ENCODE measurements around the gene BICDL2. TPM values are rescaled to one million over a fixed set of nuclear protein-coding genes. Genes with fewer than 3 reads are reported as not detected.

The BICDL2 gene
- polyA plus RNA-seq, 1 of the 3 experiments (the other 2 are of a cell fraction), result not detected

DNA sequence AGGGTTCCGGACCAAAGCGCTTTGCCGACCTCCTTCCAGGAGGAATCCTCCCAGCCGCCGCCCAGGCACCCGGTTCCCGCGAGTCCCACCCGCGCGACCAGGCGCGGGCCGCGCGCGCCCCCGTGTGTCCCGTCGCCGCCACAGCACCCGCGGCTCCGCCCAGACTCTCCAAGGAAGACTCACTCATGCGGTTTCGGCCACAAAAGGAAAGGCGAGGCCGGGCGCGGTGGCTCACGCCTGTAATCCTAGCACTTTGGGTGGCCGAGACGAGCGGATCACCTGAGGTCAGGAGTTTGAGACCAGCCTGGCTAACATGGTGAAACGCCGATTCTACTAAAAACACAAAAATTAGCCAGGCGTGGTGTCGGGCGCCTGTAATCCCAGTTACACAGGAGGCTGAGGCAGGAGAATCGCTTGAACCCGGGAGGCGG lies 53.0 kb downstream of the BICDL2 start:
- Histone ChIP-seq H3K36me3 (replicated peaks in 1 of 2; ENCODE audit: control insufficient read depth in 1 of 2, insufficient read depth in 2 of 2, low read length in 1 of 2) (no peaks in the 10 kb centered on the region), H3K9me2 (no peaks in the 10 kb centered on the region), H3K4me1 (ENCODE audit: control insufficient read depth in 1 of 2, insufficient read depth in 2 of 2, low read depth in 1 of 2, low read length in 1 of 2) (peaks cover 4 to 24% of the 10 kb centered on the region in 2 experiments; a peak in 2 of 4 replicates), H3K27ac (ENCODE audit: low read depth in 2 of 2, low read length in 1 of 2) (no peak overlapping the region), H3K9me3 (no peaks in the 10 kb centered on the region), H2AFZ (ENCODE audit: low read depth) (0 out of 2 replicates have a peak overlapping the region, but pooled peaks have one; percentile 35), H3K4me3 (ENCODE audit: low read depth in 2 of 2, low read length in 1 of 2) (peak overlapping the region; percentile 13 to 57; a peak in 1 of 4 replicates), H3K4me2 (no peak overlapping the region), H3K79me2 (ENCODE audit: insufficient read depth) (peaks cover 12% of the 10 kb centered on the region; the same call in 1 of the 2 replicates), H3F3A (replicated peaks; ENCODE audit: insufficient read depth) (peaks cover 10% of the 10 kb centered on the region), H3K9ac (no peak overlapping the region), H3K27me3 (ENCODE audit: insufficient read depth) (no peaks in the 10 kb centered on the region), H4K20me1 (ENCODE audit: insufficient read depth) (no peaks in the 10 kb centered on the region)
- no peak for TF ChIP-seq JUND (IDR thresholded peaks at IDR 0.05)
- TF ChIP-seq POLR2AphosphoS5 (IDR thresholded peaks at IDR 0.05; ENCODE audit: low read depth, low read length), result no peak
- peak; percentile 43; the same call in 1 of the 2 replicates for TF ChIP-seq SIN3A (IDR thresholded peaks at IDR 0.05; ENCODE audit: borderline replicate concordance, low read depth, low read length)
- TF ChIP-seq, protein P1, sequence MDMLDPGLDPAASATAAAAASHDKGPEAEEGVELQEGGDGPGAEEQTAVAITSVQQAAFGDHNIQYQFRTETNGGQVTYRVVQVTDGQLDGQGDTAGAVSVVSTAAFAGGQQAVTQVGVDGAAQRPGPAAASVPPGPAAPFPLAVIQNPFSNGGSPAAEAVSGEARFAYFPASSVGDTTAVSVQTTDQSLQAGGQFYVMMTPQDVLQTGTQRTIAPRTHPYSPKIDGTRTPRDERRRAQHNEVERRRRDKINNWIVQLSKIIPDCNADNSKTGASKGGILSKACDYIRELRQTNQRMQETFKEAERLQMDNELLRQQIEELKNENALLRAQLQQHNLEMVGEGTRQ (IDR thresholded peaks at IDR 0.05; ENCODE audit: borderline replicate concordance, low read depth, low read length), result no peak
- TF ChIP-seq FOSL2 (IDR thresholded peaks at IDR 0.05; ENCODE audit: borderline replicate concordance, low read depth), result no peak
- no peak for TF ChIP-seq NRF1 (IDR thresholded peaks at IDR 0.05; ENCODE audit: low read depth, low read length)
- TF ChIP-seq NFIC (IDR thresholded peaks at IDR 0.05; ENCODE audit: borderline replicate concordance), result no peak
- TF ChIP-seq CHD2 (IDR thresholded peaks at IDR 0.05; ENCODE audit: low read length, partially characterized antibody), result peak; percentile 92
- TF ChIP-seq RCOR1 (IDR thresholded peaks at IDR 0.05; ENCODE audit: low read length), result no peak; the same call in 1 of the 2 replicates
- TF ChIP-seq, protein P2, sequence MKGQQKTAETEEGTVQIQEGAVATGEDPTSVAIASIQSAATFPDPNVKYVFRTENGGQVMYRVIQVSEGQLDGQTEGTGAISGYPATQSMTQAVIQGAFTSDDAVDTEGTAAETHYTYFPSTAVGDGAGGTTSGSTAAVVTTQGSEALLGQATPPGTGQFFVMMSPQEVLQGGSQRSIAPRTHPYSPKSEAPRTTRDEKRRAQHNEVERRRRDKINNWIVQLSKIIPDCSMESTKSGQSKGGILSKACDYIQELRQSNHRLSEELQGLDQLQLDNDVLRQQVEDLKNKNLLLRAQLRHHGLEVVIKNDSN (IDR thresholded peaks at IDR 0.05; ENCODE audit: borderline replicate concordance, low read depth), result no peak
- TF ChIP-seq SMC3 (IDR thresholded peaks at IDR 0.05; ENCODE audit: low read depth, low read length), result peak; percentile 37; the same call in 1 of the 2 replicates
- no peak for TF ChIP-seq ELF1 (IDR thresholded peaks at IDR 0.05)
- TF ChIP-seq, protein P3, sequence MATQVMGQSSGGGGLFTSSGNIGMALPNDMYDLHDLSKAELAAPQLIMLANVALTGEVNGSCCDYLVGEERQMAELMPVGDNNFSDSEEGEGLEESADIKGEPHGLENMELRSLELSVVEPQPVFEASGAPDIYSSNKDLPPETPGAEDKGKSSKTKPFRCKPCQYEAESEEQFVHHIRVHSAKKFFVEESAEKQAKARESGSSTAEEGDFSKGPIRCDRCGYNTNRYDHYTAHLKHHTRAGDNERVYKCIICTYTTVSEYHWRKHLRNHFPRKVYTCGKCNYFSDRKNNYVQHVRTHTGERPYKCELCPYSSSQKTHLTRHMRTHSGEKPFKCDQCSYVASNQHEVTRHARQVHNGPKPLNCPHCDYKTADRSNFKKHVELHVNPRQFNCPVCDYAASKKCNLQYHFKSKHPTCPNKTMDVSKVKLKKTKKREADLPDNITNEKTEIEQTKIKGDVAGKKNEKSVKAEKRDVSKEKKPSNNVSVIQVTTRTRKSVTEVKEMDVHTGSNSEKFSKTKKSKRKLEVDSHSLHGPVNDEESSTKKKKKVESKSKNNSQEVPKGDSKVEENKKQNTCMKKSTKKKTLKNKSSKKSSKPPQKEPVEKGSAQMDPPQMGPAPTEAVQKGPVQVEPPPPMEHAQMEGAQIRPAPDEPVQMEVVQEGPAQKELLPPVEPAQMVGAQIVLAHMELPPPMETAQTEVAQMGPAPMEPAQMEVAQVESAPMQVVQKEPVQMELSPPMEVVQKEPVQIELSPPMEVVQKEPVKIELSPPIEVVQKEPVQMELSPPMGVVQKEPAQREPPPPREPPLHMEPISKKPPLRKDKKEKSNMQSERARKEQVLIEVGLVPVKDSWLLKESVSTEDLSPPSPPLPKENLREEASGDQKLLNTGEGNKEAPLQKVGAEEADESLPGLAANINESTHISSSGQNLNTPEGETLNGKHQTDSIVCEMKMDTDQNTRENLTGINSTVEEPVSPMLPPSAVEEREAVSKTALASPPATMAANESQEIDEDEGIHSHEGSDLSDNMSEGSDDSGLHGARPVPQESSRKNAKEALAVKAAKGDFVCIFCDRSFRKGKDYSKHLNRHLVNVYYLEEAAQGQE (IDR thresholded peaks at IDR 0.05; ENCODE audit: low read depth, low read length), result no peak
- TF ChIP-seq RFX5 (IDR thresholded peaks at IDR 0.05; ENCODE audit: low read length), result no peak
- TF ChIP-seq, protein P4, sequence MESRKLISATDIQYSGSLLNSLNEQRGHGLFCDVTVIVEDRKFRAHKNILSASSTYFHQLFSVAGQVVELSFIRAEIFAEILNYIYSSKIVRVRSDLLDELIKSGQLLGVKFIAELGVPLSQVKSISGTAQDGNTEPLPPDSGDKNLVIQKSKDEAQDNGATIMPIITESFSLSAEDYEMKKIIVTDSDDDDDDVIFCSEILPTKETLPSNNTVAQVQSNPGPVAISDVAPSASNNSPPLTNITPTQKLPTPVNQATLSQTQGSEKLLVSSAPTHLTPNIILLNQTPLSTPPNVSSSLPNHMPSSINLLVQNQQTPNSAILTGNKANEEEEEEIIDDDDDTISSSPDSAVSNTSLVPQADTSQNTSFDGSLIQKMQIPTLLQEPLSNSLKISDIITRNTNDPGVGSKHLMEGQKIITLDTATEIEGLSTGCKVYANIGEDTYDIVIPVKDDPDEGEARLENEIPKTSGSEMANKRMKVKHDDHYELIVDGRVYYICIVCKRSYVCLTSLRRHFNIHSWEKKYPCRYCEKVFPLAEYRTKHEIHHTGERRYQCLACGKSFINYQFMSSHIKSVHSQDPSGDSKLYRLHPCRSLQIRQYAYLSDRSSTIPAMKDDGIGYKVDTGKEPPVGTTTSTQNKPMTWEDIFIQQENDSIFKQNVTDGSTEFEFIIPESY (IDR thresholded peaks at IDR 0.05; ENCODE audit: borderline replicate concordance, low read depth), result no peak
- TF ChIP-seq TEAD4 (IDR thresholded peaks at IDR 0.05; ENCODE audit: borderline replicate concordance, insufficient read depth), result no peak
- no peak for TF ChIP-seq TCF12 (IDR thresholded peaks at IDR 0.05)
- TF ChIP-seq RXRA (IDR thresholded peaks at IDR 0.05; ENCODE audit: borderline replicate concordance, low read depth), result no peak
- no peak for TF ChIP-seq YY1 (IDR thresholded peaks at IDR 0.05; ENCODE audit: low read depth)
- no peak for TF ChIP-seq GATA2 (CRISPR knock-in tag; IDR thresholded peaks at IDR 0.05)
- TF ChIP-seq, protein P5, sequence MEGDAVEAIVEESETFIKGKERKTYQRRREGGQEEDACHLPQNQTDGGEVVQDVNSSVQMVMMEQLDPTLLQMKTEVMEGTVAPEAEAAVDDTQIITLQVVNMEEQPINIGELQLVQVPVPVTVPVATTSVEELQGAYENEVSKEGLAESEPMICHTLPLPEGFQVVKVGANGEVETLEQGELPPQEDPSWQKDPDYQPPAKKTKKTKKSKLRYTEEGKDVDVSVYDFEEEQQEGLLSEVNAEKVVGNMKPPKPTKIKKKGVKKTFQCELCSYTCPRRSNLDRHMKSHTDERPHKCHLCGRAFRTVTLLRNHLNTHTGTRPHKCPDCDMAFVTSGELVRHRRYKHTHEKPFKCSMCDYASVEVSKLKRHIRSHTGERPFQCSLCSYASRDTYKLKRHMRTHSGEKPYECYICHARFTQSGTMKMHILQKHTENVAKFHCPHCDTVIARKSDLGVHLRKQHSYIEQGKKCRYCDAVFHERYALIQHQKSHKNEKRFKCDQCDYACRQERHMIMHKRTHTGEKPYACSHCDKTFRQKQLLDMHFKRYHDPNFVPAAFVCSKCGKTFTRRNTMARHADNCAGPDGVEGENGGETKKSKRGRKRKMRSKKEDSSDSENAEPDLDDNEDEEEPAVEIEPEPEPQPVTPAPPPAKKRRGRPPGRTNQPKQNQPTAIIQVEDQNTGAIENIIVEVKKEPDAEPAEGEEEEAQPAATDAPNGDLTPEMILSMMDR (IDR thresholded peaks at IDR 0.05), result peak; percentile 89
- TF ChIP-seq, protein P6, sequence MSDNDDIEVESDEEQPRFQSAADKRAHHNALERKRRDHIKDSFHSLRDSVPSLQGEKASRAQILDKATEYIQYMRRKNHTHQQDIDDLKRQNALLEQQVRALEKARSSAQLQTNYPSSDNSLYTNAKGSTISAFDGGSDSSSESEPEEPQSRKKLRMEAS (IDR thresholded peaks at IDR 0.05; ENCODE audit: low read depth), result peak; percentile 67; the same call in 1 of the 2 replicates
- no peak for TF ChIP-seq MXI1 (IDR thresholded peaks at IDR 0.05; ENCODE audit: low read depth, low read length)
- TF ChIP-seq RAD21 (IDR thresholded peaks at IDR 0.05; ENCODE audit: low read length), result peak; percentile 77
- ChIA-PET POLR2A (no interaction called here), CTCF (interaction anchor here (1.0 to 3.1 kb wide), 5 partner anchors 9 to 57 kb away, joined by 3 to 25 read pairs (median 5); partner anchors contain the start of gene KREMEN2)
- 19% methylated on average over 28 of the region's 42 CpGs for WGBS (ENCODE audit: low lambda C conversion rate)
- DNase-seq, result peak; percentile 96

Measured in SK-N-SH (cell line).